Lung (tissue), 12 donors: ENCODE results near the gene MYRIP. TPM values are rescaled to one million over a fixed set of nuclear protein-coding genes. Genes with fewer than 3 reads are reported as not detected.
"Not testable (repeated sequence)": the region's sequence is repeated elsewhere in the genome, so short reads cannot be mapped to it uniquely, and the experiment has no call there.

Experiments
- ATAC-seq: fragments of 200-7000 bp; cut with Tn5 transposase; one replicate; pipeline ENCODE4 v1.9.1; 2020; ENCODE audit warnings: moderate number of reproducible peaks; ENCODE audit not compliant: insufficient read depth, low FRiP score
- DNase-seq, 3 donors: peaks; one replicate each; pipeline ENCODE4 v3.0.0-alpha.2; 2013 to 2017
- H3K27ac ChIP-seq, 2 donors: one replicate each; pipeline ENCODE4 v1.5.1; 2013; ENCODE audit warnings: mild to moderate bottlenecking in 2 of 2, moderate library complexity in 2 of 2, control low read depth in 1 of 2, inconsistent platforms in 1 of 2, low read depth in 1 of 2, low read length in 1 of 2
- H3K27me3 ChIP-seq, 3 donors: one replicate each; pipeline ENCODE4 v1.5.1; 2013; ENCODE audit warnings: low read length in 2 of 3; ENCODE audit not compliant: control insufficient read depth in 3 of 3, insufficient read depth in 3 of 3
- H3K36me3 ChIP-seq, 4 donors: one replicate each; pipeline ENCODE4 v1.5.1; 2013; ENCODE audit warnings: low read length in 4 of 4, mild to moderate bottlenecking in 1 of 4, moderate library complexity in 1 of 4; ENCODE audit not compliant: control insufficient read depth in 4 of 4, insufficient read depth in 4 of 4
- H3K4me1 ChIP-seq, 5 donors: one replicate each; pipeline ENCODE4 v1.5.1; 2013; ENCODE audit warnings: low read length in 5 of 5, mild to moderate bottlenecking in 2 of 5, moderate library complexity in 1 of 5; ENCODE audit not compliant: control insufficient read depth in 5 of 5, insufficient read depth in 5 of 5
- H3K4me3 ChIP-seq: one replicate; pipeline ENCODE4 v1.5.1; 2013; ENCODE audit warnings: mild to moderate bottlenecking, control low read depth, moderate library complexity
- H3K9ac ChIP-seq, 2 donors: one replicate each; pipeline ENCODE4 v1.5.1; 2013; ENCODE audit warnings: low read length in 2 of 2, control low read depth in 1 of 2; ENCODE audit not compliant: insufficient read depth in 1 of 2
- H3K9me3 ChIP-seq, 4 donors: one replicate each; pipeline ENCODE4 v1.5.1; 2013; ENCODE audit warnings: low read length in 3 of 4, mild to moderate bottlenecking in 1 of 4, moderate library complexity in 1 of 4; ENCODE audit not compliant: control insufficient read depth in 4 of 4, insufficient read depth in 3 of 4
- CTCF ChIP-seq: IDR thresholded peaks from 2 replicates; pipeline ENCODE4 v1.5.1; 2012; ENCODE audit warnings: mild to moderate bottlenecking; ENCODE audit errors: control extremely low read depth, extremely low read depth
- WGBS, 2 donors: extraction: QIAGEN DNeasy Blood & Tissue Kit; methylation state at CpG; one replicate each; pipeline ENCODE4 v1.1.7; 2013; 5-methylcytosine and 5-hydroxymethylcytosine counted together
- polyA plus RNA-seq, 2 donors: library from polyadenylated mRNA; stranded (reverse); fragments of 200-250 nt; gene quantifications; one replicate each; pipeline ENCODE4 v1.2.1, GENCODE V29; 2013
- total RNA-seq, 2 donors: library from RNA; depleted of rRNA in 1 of 2; stranded (reverse); fragments of >200 nt in 1 of 2; gene quantifications; one replicate each; pipeline ENCODE4 v1.2.1, GENCODE V29; 2014 to 2021
- donor health status: control.
- donor health status: control.
- donor health status: Bipolar disorder and iron deficiency.
- donor health status: healthy.
- donor health status: DM: yes; HTN: yes; CAD: no.

The MYRIP gene
- total and polyA plus RNA-seq, 4 donors, result 0.30 to 2.5 (median 0.77) TPM

DNA sequence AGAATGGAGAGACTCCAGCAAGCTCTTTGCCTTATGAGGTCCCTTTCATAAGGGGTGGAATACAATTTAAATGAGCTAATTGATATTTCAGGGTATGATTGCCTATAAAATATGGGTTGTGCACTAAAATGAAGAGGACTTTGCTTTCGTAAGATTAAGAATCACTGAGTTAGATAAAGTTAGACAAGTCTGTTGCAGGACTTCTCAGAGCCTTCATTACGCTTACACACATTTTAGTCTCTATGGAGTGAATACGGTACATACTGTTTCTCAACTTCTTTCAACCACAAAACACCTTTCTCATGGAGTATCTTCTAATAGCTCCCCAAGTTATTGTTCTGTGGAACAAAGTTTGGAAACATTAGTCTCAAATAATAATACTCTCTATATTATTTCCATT is 17.8 kb upstream of the MYRIP start:
- ATAC-seq (no peak), DNase-seq (no peak)
- Histone ChIP-seq H3K36me3 (no peaks in the 10 kb centered on the region), H3K27ac (no peak overlapping the region), H3K27me3 (peaks cover 0 to 4% (median 0%) of the 10 kb centered on the region in 3 donors), H3K4me3 (no peak overlapping the region), H3K4me1 (no peaks in the 10 kb centered on the region), H3K9me3 (no peaks in the 10 kb centered on the region), H3K9ac (no peak overlapping the region)
- WGBS, 2 donors, result 94 to 97% methylated on average over 3 of the region's 3 CpGs
- TF ChIP-seq CTCF, result no peak

DNA sequence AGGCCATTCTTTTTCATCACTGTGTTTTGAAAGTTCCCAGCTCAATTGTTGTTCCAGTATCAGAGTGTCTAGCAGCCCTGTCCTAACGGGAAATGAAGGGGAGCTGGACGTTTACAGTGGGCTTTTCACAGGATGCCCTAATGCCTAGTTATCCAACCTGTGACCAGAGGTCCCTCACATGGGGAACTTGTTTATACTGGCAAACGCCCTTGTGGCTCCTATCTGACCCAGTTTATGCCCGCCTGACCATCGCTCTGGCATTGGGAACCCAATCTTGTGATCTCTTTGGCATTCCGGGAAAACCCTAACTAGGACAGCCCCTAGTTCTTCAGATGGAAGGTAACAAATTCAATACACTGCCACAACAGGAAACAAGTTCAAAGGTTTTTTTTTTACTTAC is 14.5 kb upstream of the MYRIP start:
- WGBS, 2 donors, result 78 to 84% methylated on average over 6 of the region's 6 CpGs
- H3K4me1 ChIP-seq, result no peaks in the 10 kb centered on the region
- no peak overlapping the region for H3K9ac ChIP-seq
- peaks cover 0 to 10% (median 0%) of the 10 kb centered on the region in 3 donors for H3K27me3 ChIP-seq
- no peak for DNase-seq
- H3K4me3 ChIP-seq, result no peak overlapping the region
- ATAC-seq, result no peak
- no peaks in the 10 kb centered on the region for H3K36me3 ChIP-seq
- H3K27ac ChIP-seq, result no peak overlapping the region
- peaks cover 0 to 2% (median 0%) of the 10 kb centered on the region in 4 donors for H3K9me3 ChIP-seq
- TF ChIP-seq CTCF, result no peak

DNA sequence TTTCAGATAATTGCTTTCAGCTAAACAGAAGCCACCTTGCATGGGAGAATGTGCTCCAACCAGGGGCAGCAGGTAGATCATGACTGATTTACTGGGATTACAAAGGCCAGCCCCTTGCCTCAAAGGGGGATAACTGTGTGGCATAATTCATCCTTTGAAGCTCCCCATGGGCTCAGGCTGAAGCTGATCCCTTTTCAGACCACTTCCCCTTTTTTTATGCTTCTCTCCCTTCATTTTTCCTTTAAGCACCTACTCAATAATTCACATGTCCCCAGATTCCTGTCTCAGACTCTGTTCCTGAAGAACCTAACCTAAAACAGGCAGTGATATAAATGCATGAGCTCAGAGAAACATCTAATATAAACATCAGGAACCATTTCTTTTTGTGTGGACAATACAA is 8.2 kb upstream of the MYRIP start:
- Histone ChIP-seq H3K36me3 (no peaks in the 10 kb centered on the region), H3K4me1 (no peaks in the 10 kb centered on the region), H3K27me3 (peaks cover 0 to 23% (median 3%) of the 10 kb centered on the region in 3 donors), H3K27ac (no peak overlapping the region), H3K9me3 (peaks cover 0 to 2% (median 0%) of the 10 kb centered on the region in 4 donors), H3K9ac (no peak overlapping the region), H3K4me3 (no peak overlapping the region)
- TF ChIP-seq CTCF, result no peak
- ATAC-seq (no peak), DNase-seq (no peak)

DNA sequence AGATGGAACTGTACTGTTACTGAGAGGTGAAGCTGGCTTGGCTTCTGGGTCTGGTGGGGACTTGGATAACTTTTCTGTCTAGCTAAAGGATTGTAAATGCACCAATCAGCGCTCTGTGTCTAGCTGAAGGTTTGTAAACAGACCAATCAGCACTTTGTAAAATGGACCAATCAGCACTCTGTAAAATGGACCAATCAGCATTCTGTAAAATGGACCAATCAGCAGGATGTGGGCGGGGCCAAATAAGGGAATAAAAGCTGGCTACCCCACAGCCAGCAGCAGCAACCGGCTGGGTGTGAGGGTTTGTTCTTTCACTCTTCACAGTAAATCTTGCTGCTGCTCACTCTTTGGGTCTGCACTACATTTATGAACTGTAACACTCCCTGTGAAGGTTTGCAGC is 6.9 kb upstream of the MYRIP start:
- H3K9me3 ChIP-seq, H3K27ac ChIP-seq, DNase-seq, H3K4me3 ChIP-seq, H3K36me3 ChIP-seq, H3K4me1 ChIP-seq, ATAC-seq, H3K9ac ChIP-seq: not testable (repeated sequence)
- peaks cover 0 to 28% (median 8%) of the 10 kb centered on the region in 3 donors for H3K27me3 ChIP-seq
- WGBS, 2 donors, result 79 to 90% methylated on average over 3 of the region's 3 CpGs
